Stomach (tissue), 9 donors: ENCODE measurements around the gene PRKCD. TPM values are rescaled to one million over a fixed set of nuclear protein-coding genes. Genes with fewer than 3 reads are reported as not detected.
A peak's percentile ranks its signal among the peaks of the same experiment; 100 is the strongest.

Source experiments
- DNase-seq, 2 donors: peaks; one replicate each; pipeline versions ENCODE4 v3.0.0 to v3.0.0-alpha.2; 2013 to 2019
- H3K27ac ChIP-seq, 5 donors: fragments of 200-600 bp in 4 of 5; sonication (generic) in 4 of 5; one replicate each; pipeline ENCODE4 v1.5.1; 2013 to 2019; ENCODE audit warnings: mild to moderate bottlenecking in 1 of 5, moderate library complexity in 1 of 5
- H3K27me3 ChIP-seq, 3 donors: fragments of 200-600 bp; sonication (generic); one replicate each; pipeline ENCODE4 v1.5.1; 2017 to 2019; ENCODE audit warnings: mixed run types in 1 of 3
- H3K36me3 ChIP-seq, 4 donors: fragments of 200-600 bp; sonication (generic); 1 replicate in 3 of 4; 2 replicates in 1 of 4; pipeline ENCODE4 v1.5.1; 2016 to 2019
- H3K4me1 ChIP-seq, 4 donors: fragments of 200-600 bp; sonication (generic); one replicate each; pipeline ENCODE4 v1.5.1; 2016 to 2019
- H3K4me3 ChIP-seq, 4 donors: fragments of 200-600 bp; sonication (generic) in 3 of 4; one replicate each; pipeline ENCODE4 v1.5.1; 2016 to 2019; ENCODE audit warnings: mild to moderate bottlenecking in 1 of 4
- H3K9me3 ChIP-seq, 4 donors: fragments of 200-600 bp; sonication (generic); one replicate each; pipeline ENCODE4 v1.5.1; 2016 to 2019
- EP300 ChIP-seq: sonication (generic); formaldehyde crosslinking; IDR thresholded peaks from one replicate; pipeline ENCODE4 v1.6.1; 2017; ENCODE audit warnings: antibody characterized with exemption
- POLR2A ChIP-seq, 4 donors: fragments of 450-650 bp; IDR thresholded peaks; one replicate each; pipeline ENCODE4 v1.6.1; 2016; ENCODE audit warnings: antibody characterized with exemption in 4 of 4, control low read depth in 2 of 4, mild to moderate bottlenecking in 1 of 4, moderate library complexity in 1 of 4
- POLR2AphosphoS5 ChIP-seq, 3 donors: sonication (generic); formaldehyde crosslinking; IDR thresholded peaks; one replicate each; pipeline ENCODE4 v1.6.1; 2016; ENCODE audit warnings: antibody characterized with exemption in 3 of 3
- WGBS, 5 donors: extraction: QIAGEN DNeasy Blood & Tissue Kit in 3 of 5; methylation state at CpG; one replicate each; pipeline versions ENCODE4 v1.1.5 to v1.1.7; 2013 to 2018; 5-methylcytosine and 5-hydroxymethylcytosine counted together
- intact Hi-C: fragments of 100-400 bp; cut with DNase I; formaldehyde crosslinking; loops from one replicate; pipeline ENCODE4 v1.15.1; 2023; ENCODE audit warnings: low total_unique reads
- polyA plus RNA-seq, 3 donors: library from polyadenylated mRNA; stranded (reverse); fragments of 200-250 nt; gene quantifications; one replicate each; pipeline ENCODE4 v1.2.3, GENCODE V29; 2013
- total RNA-seq, 5 donors: library from RNA; depleted of rRNA; stranded (reverse); fragments of >200 nt; gene quantifications; one replicate each; pipeline versions ENCODE4 v1.1.0 to v1.2.3, GENCODE V29; 2014 to 2016
- TF ChIP-seq, protein P1 (sequence below), 7 experiments: fragments of 450-650 bp in 4 of 7; fragments of 200-600 bp in 3 of 7; sonication (generic) in 3 of 7; IDR thresholded peaks; one replicate each; pipeline ENCODE4 v1.5.1; 2016 to 2019; ENCODE audit warnings: antibody characterized with exemption in 7 of 7, control low read depth in 2 of 7, mild to moderate bottlenecking in 1 of 7
- donor health status: healthy with polysubstance abuse.
- donor health status: Bipolar disorder and iron deficiency.
- donor health status: healthy.

The PRKCD gene
- total and polyA plus RNA-seq, 8 donors = 15.6 to 117 (median 37.2) TPM

DNA sequence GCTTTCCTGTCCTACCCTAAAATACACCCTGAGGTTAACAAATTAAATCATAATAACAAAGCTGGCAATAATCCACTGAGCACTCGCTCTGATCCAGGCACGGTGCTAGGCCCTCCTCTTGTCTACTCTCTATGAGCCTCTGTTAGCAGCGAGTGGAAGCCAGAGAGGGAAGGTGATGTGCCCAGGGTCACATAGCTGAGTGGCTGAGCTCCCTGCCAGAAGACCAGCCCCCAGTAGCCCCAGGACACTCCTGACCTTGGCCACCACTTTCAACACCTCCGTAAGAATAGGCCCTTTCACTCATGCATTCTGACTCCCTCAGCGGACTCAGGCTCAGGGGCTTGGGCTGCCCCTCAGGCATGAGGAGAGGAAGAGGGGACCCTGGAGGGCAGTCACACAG lies 9.5 kb upstream of the PRKCD start:
- peaks cover 0 to 16% (median 3%) of the 10 kb centered on the region in 3 donors for H3K27me3 ChIP-seq
- no peaks in the 10 kb centered on the region for H3K9me3 ChIP-seq
- H3K4me3 ChIP-seq = no peak overlapping the region
- peaks cover 46 to 78% (median 75%) of the 10 kb centered on the region in 4 donors for H3K4me1 ChIP-seq
- peak overlapping the region; percentile 27 to 88 (median 78) for H3K27ac ChIP-seq
- TF ChIP-seq POLR2A (IDR thresholded peaks at IDR 0.05) (no peak), EP300 (no peak), POLR2AphosphoS5 (IDR thresholded peaks at IDR 0.05) (no peak)
- TF ChIP-seq, protein P1, sequence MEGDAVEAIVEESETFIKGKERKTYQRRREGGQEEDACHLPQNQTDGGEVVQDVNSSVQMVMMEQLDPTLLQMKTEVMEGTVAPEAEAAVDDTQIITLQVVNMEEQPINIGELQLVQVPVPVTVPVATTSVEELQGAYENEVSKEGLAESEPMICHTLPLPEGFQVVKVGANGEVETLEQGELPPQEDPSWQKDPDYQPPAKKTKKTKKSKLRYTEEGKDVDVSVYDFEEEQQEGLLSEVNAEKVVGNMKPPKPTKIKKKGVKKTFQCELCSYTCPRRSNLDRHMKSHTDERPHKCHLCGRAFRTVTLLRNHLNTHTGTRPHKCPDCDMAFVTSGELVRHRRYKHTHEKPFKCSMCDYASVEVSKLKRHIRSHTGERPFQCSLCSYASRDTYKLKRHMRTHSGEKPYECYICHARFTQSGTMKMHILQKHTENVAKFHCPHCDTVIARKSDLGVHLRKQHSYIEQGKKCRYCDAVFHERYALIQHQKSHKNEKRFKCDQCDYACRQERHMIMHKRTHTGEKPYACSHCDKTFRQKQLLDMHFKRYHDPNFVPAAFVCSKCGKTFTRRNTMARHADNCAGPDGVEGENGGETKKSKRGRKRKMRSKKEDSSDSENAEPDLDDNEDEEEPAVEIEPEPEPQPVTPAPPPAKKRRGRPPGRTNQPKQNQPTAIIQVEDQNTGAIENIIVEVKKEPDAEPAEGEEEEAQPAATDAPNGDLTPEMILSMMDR (IDR thresholded peaks at IDR 0.05) = no peak
- 70 to 86% (median 79%) methylated on average over 4 to 5 of the region's 5 CpGs for WGBS, 5 donors
- no peak for DNase-seq
- intact Hi-C loops = no loop called here
- no peaks in the 10 kb centered on the region for H3K36me3 ChIP-seq

DNA sequence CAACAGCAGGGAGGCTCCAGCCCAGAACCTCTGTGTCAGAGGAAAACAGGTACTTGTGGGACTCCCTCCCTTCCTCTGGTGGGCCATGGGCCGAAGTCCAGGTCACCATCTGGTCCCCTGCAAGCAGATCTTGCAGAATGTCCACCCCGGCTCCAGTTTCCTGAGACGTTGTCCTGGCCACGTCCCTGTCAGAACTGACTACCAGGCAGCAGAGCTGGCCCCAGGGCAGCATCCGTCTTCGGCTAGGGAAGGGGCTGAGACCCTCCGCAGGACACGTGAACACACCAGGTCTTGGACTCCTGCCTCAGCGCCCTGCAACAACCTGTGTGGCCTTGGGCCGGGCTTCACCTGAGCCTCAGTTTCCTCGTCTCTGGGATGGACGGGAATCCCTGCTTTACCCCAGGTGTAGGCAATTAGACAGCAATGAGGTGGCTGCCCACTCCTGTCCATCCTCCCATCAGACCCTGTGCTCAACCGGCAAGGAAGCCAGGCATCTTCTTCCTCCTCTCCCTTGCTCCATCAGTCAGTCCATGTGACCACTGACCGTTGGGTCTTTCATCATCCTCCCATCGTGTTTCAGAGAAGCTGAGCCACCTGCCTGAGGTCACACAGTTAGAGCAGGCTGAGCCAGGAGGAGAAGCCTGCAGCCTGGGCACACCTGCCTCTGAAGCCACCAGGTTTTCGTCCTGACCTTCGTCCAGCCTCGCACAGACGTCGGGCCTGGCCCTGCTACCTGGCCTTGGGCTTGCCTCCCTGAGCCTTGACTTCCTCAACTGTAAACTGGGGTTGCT lies 8.9 kb upstream of the PRKCD start:
- Histone ChIP-seq H3K4me1 (peaks cover 52 to 82% (median 77%) of the 10 kb centered on the region in 4 donors), H3K27me3 (peaks cover 0 to 22% (median 6%) of the 10 kb centered on the region in 3 donors), H3K4me3 (no peak overlapping the region), H3K27ac (peak overlapping the region in 2 of 5 donors; percentile 64 to 84), H3K9me3 (no peaks in the 10 kb centered on the region), H3K36me3 (no peaks in the 10 kb centered on the region)
- no peak for TF ChIP-seq POLR2AphosphoS5 (IDR thresholded peaks at IDR 0.05)
- TF ChIP-seq EP300 = no peak
- TF ChIP-seq POLR2A (IDR thresholded peaks at IDR 0.05) = no peak
- TF ChIP-seq, protein P1 (IDR thresholded peaks at IDR 0.05) = no peak
- no peak for DNase-seq
- 76 to 86% (median 79%) methylated on average over 16 to 20 of the region's 20 CpGs for WGBS, 5 donors
- intact Hi-C loops = no loop called here

DNA sequence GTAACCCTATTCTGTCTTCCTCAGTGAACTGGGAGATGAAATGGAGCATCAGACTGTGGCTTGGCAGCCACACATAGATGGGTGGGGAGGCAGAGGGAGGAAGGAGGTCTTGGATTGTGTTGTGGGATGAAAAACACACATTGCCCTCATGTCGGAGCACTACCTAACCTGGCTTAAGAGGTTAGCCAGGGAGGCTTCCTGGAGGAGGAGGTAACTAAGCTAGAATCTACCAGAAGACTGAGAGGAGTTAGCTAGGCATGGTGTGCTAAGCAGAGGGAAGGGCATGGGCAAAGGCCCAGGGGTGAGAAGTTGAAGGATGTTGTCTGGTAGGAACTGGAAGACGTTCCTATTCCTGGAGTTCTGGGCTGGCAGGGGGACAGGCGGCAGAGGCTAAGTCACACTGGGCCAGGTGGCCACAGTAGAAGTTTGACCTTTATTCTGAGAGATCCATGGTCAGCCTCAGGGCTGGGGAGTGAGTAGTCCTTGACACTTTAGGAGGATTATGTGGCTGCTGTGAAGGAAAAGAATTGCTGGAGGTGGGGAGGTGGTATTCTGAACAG lies 7.7 kb upstream of the PRKCD start:
- H3K27me3 ChIP-seq = peaks cover 0 to 22% (median 6%) of the 10 kb centered on the region in 3 donors
- 56 to 63% (median 59%) methylated on average over 3 of the region's 3 CpGs for WGBS, 5 donors
- H3K4me3 ChIP-seq = no peak overlapping the region
- TF ChIP-seq EP300 (no peak), POLR2AphosphoS5 (IDR thresholded peaks at IDR 0.05) (no peak), POLR2A (IDR thresholded peaks at IDR 0.05) (no peak)
- TF ChIP-seq, protein P1 (IDR thresholded peaks at IDR 0.05) = no peak
- peak overlapping the region in 3 of 5 donors; percentile 7 to 93 (median 86) for H3K27ac ChIP-seq
- H3K9me3 ChIP-seq = no peaks in the 10 kb centered on the region
- intact Hi-C loops = no loop called here
- no peaks in the 10 kb centered on the region for H3K36me3 ChIP-seq
- no peak for DNase-seq
- peaks cover 64 to 86% (median 85%) of the 10 kb centered on the region in 4 donors for H3K4me1 ChIP-seq

DNA sequence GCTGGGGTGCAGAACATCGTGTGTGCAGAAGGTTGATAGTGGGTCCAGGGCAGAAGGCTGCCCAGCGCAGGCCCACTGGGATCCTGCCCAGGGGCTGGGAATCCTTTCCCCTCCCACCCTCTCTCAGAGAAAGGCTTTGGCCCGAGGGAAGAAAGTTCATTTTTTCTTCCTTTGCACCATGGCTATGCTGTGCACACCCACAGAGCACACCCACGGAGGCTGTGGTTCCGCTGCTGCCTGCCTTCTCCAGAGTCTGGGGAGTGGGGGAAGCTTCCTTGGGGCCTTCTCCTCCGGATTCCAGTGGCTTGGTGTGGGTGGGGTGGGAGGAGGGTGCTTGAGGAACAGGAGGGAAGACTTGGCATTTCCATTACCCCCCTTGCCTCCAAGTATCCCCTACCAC lies 7.0 kb upstream of the PRKCD start:
- Histone ChIP-seq H3K4me3 (no peak overlapping the region), H3K27ac (peak overlapping the region; percentile 86 to 96 (median 93)), H3K36me3 (no peaks in the 10 kb centered on the region), H3K27me3 (peaks cover 0 to 22% (median 6%) of the 10 kb centered on the region in 3 donors), H3K4me1 (peaks cover 71 to 93% (median 92%) of the 10 kb centered on the region in 4 donors), H3K9me3 (no peaks in the 10 kb centered on the region)
- DNase-seq = no peak
- 47 to 62% (median 48%) methylated on average over 4 to 6 of the region's 6 CpGs for WGBS, 5 donors
- TF ChIP-seq POLR2A (IDR thresholded peaks at IDR 0.05) = no peak
- TF ChIP-seq EP300 = no peak
- TF ChIP-seq, protein P1 (IDR thresholded peaks at IDR 0.05) = no peak
- no peak for TF ChIP-seq POLR2AphosphoS5 (IDR thresholded peaks at IDR 0.05)
- intact Hi-C loops = no loop called here
